Loucy (cell line): ENCODE measurements around the gene LRRC73.

Experiments
- CTCF ChIP-seq: fragments of 200-600 bp; sonication (generic); conservative IDR thresholded peaks from 2 replicates; pipeline ENCODE4 v1.5.1; 2014; ENCODE audit warnings: mild to moderate bottlenecking, antibody characterized with exemption, low read length
- EZH2phosphoT487 ChIP-seq: fragments of 200-600 bp; IDR thresholded peaks from 2 replicates; pipeline ENCODE4 v1.6.1; 2018; ENCODE audit warnings: antibody characterized with exemption, mild to moderate bottlenecking, moderate library complexity, borderline replicate concordance

- TF ChIP-seq CTCF (no peak), EZH2phosphoT487 (no peak)
Observed at GRCh38 chr6:43532201-43532600, 22.1 kb upstream of the LRRC73 start.
